ENCODE data around the gene ERI3.

GRCh38 chr1:44244986-44245385 lies 110.1 kb downstream of the ERI3 start:
- TF ChIP-seq SMC3 (IDR thresholded peaks at IDR 0.05; ENCODE audit: low read depth, low read length) (no peak), MAFK (IDR thresholded peaks at IDR 0.05; ENCODE audit: low read depth, low read length) (no peak), BHLHE40 (IDR thresholded peaks at IDR 0.05; ENCODE audit: low read depth, low read length) (no peak), NFE2L2 (IDR thresholded peaks at IDR 0.05; ENCODE audit: low read depth, low read length) (no peak), POLR2A (IDR thresholded peaks at IDR 0.05; ENCODE audit: low read depth, low read length) (no peak), MAZ (IDR thresholded peaks at IDR 0.05; ENCODE audit: borderline replicate concordance, low read depth, low read length) (no peak), RAD21 (IDR thresholded peaks at IDR 0.05; ENCODE audit: low read length) (no peak), RFX5 (IDR thresholded peaks at IDR 0.05; ENCODE audit: low read depth, low read length) (no peak), USF2 (IDR thresholded peaks at IDR 0.05; ENCODE audit: low read depth, low read length) (no peak), ELK1 (IDR thresholded peaks at IDR 0.05; ENCODE audit: borderline replicate concordance, low read depth, low read length) (no peak)
- TF ChIP-seq, protein P1, sequence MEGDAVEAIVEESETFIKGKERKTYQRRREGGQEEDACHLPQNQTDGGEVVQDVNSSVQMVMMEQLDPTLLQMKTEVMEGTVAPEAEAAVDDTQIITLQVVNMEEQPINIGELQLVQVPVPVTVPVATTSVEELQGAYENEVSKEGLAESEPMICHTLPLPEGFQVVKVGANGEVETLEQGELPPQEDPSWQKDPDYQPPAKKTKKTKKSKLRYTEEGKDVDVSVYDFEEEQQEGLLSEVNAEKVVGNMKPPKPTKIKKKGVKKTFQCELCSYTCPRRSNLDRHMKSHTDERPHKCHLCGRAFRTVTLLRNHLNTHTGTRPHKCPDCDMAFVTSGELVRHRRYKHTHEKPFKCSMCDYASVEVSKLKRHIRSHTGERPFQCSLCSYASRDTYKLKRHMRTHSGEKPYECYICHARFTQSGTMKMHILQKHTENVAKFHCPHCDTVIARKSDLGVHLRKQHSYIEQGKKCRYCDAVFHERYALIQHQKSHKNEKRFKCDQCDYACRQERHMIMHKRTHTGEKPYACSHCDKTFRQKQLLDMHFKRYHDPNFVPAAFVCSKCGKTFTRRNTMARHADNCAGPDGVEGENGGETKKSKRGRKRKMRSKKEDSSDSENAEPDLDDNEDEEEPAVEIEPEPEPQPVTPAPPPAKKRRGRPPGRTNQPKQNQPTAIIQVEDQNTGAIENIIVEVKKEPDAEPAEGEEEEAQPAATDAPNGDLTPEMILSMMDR (conservative IDR thresholded peaks at IDR 0.05; ENCODE audit: low read depth, low read length): no peak

Data from IMR-90 (cell line).